Right lung (tissue), 5 donors: ENCODE measurements around the gene NPY1R. TPM values are rescaled to one million over a fixed set of nuclear protein-coding genes. Genes with fewer than 3 reads are reported as not detected.

Experiments
- DNase-seq, 2 donors: peaks; one replicate each; pipeline ENCODE4 v3.0.0-alpha.2; 2013
- polyA plus RNA-seq, 5 donors: library from polyadenylated mRNA; unstranded; fragments of 120-200 nt; gene quantifications; one replicate each; pipeline versions ENCODE4 v1.2.1 to v1.2.3, GENCODE V29; 2013; ENCODE audit warnings: inconsistent platforms in 1 of 5, low replicate concordance in 1 of 5; ENCODE audit not compliant: insufficient read length in 5 of 5, insufficient read depth in 1 of 5

The NPY1R gene
- polyA plus RNA-seq, 5 donors: 0.26 to 0.74 (median 0.46) TPM

DNA sequence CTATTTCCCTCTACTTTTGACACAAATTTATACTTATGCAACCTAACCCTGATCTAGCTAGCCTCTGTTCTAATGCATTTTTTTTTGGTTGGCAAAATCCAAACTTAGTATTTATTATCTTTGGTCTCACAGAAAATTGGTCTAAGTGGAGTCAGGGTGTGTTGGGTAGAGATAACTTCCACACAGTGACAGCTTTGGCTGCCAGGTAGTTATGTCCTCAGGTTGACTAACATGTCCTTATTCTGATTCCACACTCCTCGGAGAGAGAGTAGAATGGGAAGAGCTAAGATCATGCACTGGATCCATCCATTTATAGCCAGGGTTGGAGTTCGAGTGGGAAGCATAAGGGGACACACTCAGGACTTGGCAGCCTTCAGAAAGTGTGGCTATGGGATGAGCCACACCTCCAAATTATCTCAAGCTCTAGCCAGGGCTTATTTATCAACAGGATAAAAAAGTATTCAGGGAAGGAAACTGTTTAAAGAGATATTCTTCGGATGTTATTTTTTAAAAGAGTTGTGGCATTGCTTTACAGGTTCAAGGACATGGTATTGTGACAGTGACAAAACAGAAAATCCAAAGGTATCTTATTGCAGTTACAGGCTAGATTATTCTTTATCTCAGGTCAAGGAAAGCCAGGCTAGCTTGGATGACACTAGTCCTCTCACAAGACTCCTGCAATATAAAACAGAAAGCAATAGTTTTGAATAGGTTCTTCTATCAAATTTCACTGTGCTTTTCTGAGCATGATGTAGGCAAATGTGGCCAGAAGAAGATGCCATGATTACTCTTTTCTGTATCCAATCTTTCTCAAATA is 51.5 kb downstream of the NPY1R start:
- DNase-seq: no peak

DNA sequence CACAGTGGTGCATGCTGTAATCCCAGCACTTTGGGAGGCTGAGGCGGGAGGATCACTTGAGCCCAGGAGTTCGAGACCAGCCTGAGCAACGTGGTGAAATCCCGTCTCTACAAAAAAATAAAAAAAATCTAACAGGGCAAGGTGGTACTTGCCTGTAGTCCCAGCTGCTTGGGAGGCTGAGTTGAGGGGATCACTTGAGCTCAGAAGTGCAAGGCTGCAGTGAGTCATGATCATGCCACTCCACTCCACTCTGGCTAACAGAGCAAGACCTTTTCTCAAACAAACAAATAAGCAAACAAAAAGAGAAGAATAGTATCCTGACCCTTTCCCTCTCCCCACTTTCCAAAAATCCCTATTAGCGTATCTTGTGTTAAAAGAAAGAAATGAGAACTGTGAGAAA is 52.7 kb downstream of the NPY1R start:
- DNase-seq: no peak

DNA sequence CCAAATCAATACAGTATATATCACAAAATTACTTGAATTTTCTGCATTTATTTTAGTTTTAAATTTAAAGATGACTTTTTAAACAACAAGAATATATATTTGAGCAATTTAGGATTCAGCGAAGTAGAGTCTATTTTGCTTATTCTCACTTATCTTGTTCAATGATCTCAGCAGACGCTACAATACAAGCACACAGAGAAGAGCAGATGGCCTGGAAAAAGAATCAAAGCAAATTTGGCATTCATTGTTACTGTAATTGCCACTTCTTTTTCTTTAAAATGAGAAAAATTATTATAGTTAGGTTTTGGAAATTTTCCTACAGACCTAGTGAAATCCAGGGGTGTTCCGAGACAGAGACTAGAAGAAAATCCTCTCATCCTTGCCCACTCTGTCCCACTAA is 57.5 kb downstream of the NPY1R start:
- DNase-seq: no peak

Other genes with a start within 250 kb of the NPY1R start
- gene NAF1, start 165.7 kb downstream of the NPY1R start, polyA plus RNA-seq: 10 to 100 TPM; 21.0 to 25.8 (median 25.1) TPM
- under 1 TPM in 4 of 5 donors, not detected in 1; 0.07 to 0.21 (median 0.09) TPM for gene NPY5R, start 11.3 kb upstream of the NPY1R start, polyA plus RNA-seq
- gene TKTL2, start 141.2 kb upstream of the NPY1R start, polyA plus RNA-seq: not detected
- gene TMA16, start 162.1 kb upstream of the NPY1R start, polyA plus RNA-seq: 10 to 100 TPM; 24.6 to 35.0 (median 32.3) TPM